SK-N-SH treated with all-trans-retinoic acid at 6 μM for 48 hours (cell line): Measurements from ENCODE around the gene LMNA.

ENCODE experiments used
- ATAC-seq: fragments of 200-7000 bp; cut with Tn5 transposase; 3 replicates; pipeline ENCODE4 v1.9.1; 2020; ENCODE audit warnings: mild to moderate bottlenecking, moderate library complexity
- ARNTL ChIP-seq: fragments of 450-650 bp; formaldehyde crosslinking; IDR thresholded peaks from 2 replicates; pipeline ENCODE4 v1.5.0; 2020; ENCODE audit warnings: low read depth, mild to moderate bottlenecking, moderate library complexity, borderline replicate concordance
- BACH2 ChIP-seq: fragments of 250-450 bp; sonication (Bioruptor Pico); IDR thresholded peaks from 2 replicates; pipeline ENCODE4 v1.9.0; 2021; ENCODE audit warnings: mild to moderate bottlenecking, borderline replicate concordance
- CREB5 ChIP-seq: fragments of 250-450 bp; sonication (Bioruptor Pico); IDR thresholded peaks from 2 replicates; pipeline ENCODE4 v1.5.1; 2020; ENCODE audit warnings: low read depth, mild to moderate bottlenecking, moderate library complexity
- CSDC2 ChIP-seq: fragments of 250-450 bp; sonication (Bioruptor Pico); IDR thresholded peaks from 2 replicates; pipeline ENCODE4 v1.5.0; 2020; ENCODE audit warnings: mild to moderate bottlenecking, moderate library complexity
- CSRNP3 ChIP-seq: fragments of 250-450 bp; sonication (Bioruptor Pico); IDR thresholded peaks from 2 replicates; pipeline ENCODE4 v1.5.1; 2021; ENCODE audit warnings: mild to moderate bottlenecking, moderate library complexity
- ESRRG ChIP-seq: fragments of 250-450 bp; sonication (Bioruptor Pico); IDR thresholded peaks from 2 replicates; pipeline ENCODE4 v1.6.1; 2021; ENCODE audit warnings: mild to moderate bottlenecking
- GLIS3 ChIP-seq: fragments of 250-450 bp; sonication (Bioruptor Pico); IDR thresholded peaks from 2 replicates; pipeline ENCODE4 v1.5.0; 2020; ENCODE audit warnings: mild to moderate bottlenecking, moderate library complexity
- ISL1 ChIP-seq: fragments of 250-450 bp; sonication (Bioruptor Pico); IDR thresholded peaks from 2 replicates; pipeline ENCODE4 v2.1.2; 2022; ENCODE audit warnings: mild to moderate bottlenecking, moderate library complexity
- OSR1 ChIP-seq: fragments of 250-450 bp; sonication (Bioruptor Pico); IDR thresholded peaks from 2 replicates; pipeline ENCODE4 v1.8.0; 2022; ENCODE audit warnings: moderate library complexity, mild to moderate bottlenecking, inconsistent platforms
- PATZ1 ChIP-seq: fragments of 250-450 bp; sonication (Bioruptor Pico); IDR thresholded peaks from 2 replicates; pipeline ENCODE4 v1.8.0; 2020; ENCODE audit warnings: mild to moderate bottlenecking, moderate library complexity, borderline replicate concordance
- POU6F1 ChIP-seq: fragments of 250-450 bp; sonication (Bioruptor Pico); IDR thresholded peaks from 2 replicates; pipeline ENCODE4 v1.8.0; 2021; ENCODE audit warnings: low read depth, mild to moderate bottlenecking, moderate library complexity, borderline replicate concordance
- PPARA ChIP-seq: fragments of 250-450 bp; sonication (Bioruptor Pico); IDR thresholded peaks from 2 replicates; pipeline ENCODE4 v1.5.0; 2020; ENCODE audit warnings: mild to moderate bottlenecking, borderline replicate concordance
- SNAI2 ChIP-seq: fragments of 250-450 bp; sonication (Bioruptor Pico); IDR thresholded peaks from 2 replicates; pipeline ENCODE4 v1.5.0; 2020; ENCODE audit warnings: mild to moderate bottlenecking, moderate library complexity
- TCF4 ChIP-seq: fragments of 250-450 bp; sonication (Bioruptor Pico); IDR thresholded peaks from 2 replicates; pipeline ENCODE4 v1.8.0; 2021; ENCODE audit warnings: mild to moderate bottlenecking, moderate library complexity, borderline replicate concordance
- TOX ChIP-seq: fragments of 250-450 bp; sonication (Bioruptor Pico); IDR thresholded peaks from 2 replicates; pipeline ENCODE4 v1.8.0; 2021; ENCODE audit warnings: mild to moderate bottlenecking, moderate library complexity, borderline replicate concordance
- TSHZ2 ChIP-seq: fragments of 250-450 bp; sonication (Bioruptor Pico); IDR thresholded peaks from 2 replicates; pipeline ENCODE4 v1.5.0; 2020; ENCODE audit warnings: mild to moderate bottlenecking, moderate library complexity
- ZC3H10 ChIP-seq: fragments of 250-450 bp; sonication (Bioruptor Pico); IDR thresholded peaks from 2 replicates; pipeline ENCODE4 v1.5.1; 2021; ENCODE audit warnings: mild to moderate bottlenecking, moderate library complexity
- ZFP3 ChIP-seq: fragments of 250-450 bp; sonication (Bioruptor Pico); IDR thresholded peaks from 2 replicates; pipeline ENCODE4 v1.5.0; 2020; ENCODE audit warnings: mild to moderate bottlenecking, moderate library complexity
- ZNF565 ChIP-seq: fragments of 450-650 bp; formaldehyde crosslinking; conservative IDR thresholded peaks from 2 replicates; pipeline ENCODE4 v1.5.0; 2020; ENCODE audit warnings: low read depth, mild to moderate bottlenecking, moderate library complexity
- ZNF70 ChIP-seq: fragments of 450-650 bp; formaldehyde crosslinking; IDR thresholded peaks from 2 replicates; pipeline ENCODE4 v1.5.0; 2020; ENCODE audit warnings: mild to moderate bottlenecking, moderate library complexity
- ZNF8 ChIP-seq: fragments of 450-650 bp; formaldehyde crosslinking; IDR thresholded peaks from 2 replicates; pipeline ENCODE4 v1.5.0; 2020; ENCODE audit warnings: mild to moderate bottlenecking, moderate library complexity

The LMNA gene

GRCh38 chr1:156078728-156079127 is 35.8 kb upstream of the LMNA start (continued):
- TF ChIP-seq CSRNP3 (CRISPR knock-in tag) (no peak), CSDC2 (CRISPR knock-in tag) (no peak), SNAI2 (CRISPR knock-in tag) (no peak), ZNF565 (CRISPR knock-in tag) (no peak), TCF4 (CRISPR knock-in tag) (no peak), GLIS3 (CRISPR knock-in tag) (no peak), POU6F1 (CRISPR knock-in tag) (no peak), ZC3H10 (CRISPR knock-in tag) (no peak)
- TF ChIP-seq, all 23 proteins: peak for 0

GRCh38 chr1:156079762-156080161 is 34.7 kb upstream of the LMNA start:
- no peak for ATAC-seq

More at GRCh38 chr1:156079762-156080161, 34.7 kb upstream of the LMNA start:
- TF ChIP-seq ESRRG (no peak), TOX (CRISPR knock-in tag) (no peak), CSRNP3 (CRISPR knock-in tag) (no peak), ZNF70 (CRISPR knock-in tag) (no peak), CSDC2 (CRISPR knock-in tag) (no peak), OSR1 (CRISPR knock-in tag) (no peak), TSHZ2 (no peak), ZFP3 (no peak), BACH2 (CRISPR knock-in tag) (no peak), CREB5 (CRISPR knock-in tag) (no peak), PATZ1 (CRISPR knock-in tag) (no peak), ZNF8 (CRISPR knock-in tag) (no peak), ISL1 (CRISPR knock-in tag) (no peak), SNAI2 (CRISPR knock-in tag) (no peak), ARNTL (CRISPR knock-in tag) (no peak), PPARA (CRISPR knock-in tag) (no peak), GLIS3 (CRISPR knock-in tag) (no peak)
